Measurements from ENCODE around the gene TP53I11.

The TP53I11 gene

GRCh38 chr11:44917741-44918140 lies 32.9 kb downstream of the TP53I11 start:
- no peak overlapping the region for H3K4me3 ChIP-seq (ENCODE audit: low read depth, low read length)

- H3K4me3 ChIP-seq (ENCODE audit: low read depth, low read length): no peak overlapping the region
Observed at GRCh38 chr11:44916801-44917385, 33.8 kb downstream of the TP53I11 start.

GRCh38 chr11:44916331-44916730 lies 34.4 kb downstream of the TP53I11 start:
- H3K4me3 ChIP-seq (ENCODE audit: low read depth, low read length): no peak overlapping the region

GRCh38 chr11:44915621-44916020 lies 35.1 kb downstream of the TP53I11 start:
- H3K4me3 ChIP-seq (ENCODE audit: low read depth, low read length): no peak overlapping the region

GRCh38 chr11:44915004-44915403 lies 35.7 kb downstream of the TP53I11 start:
- H3K4me3 ChIP-seq (ENCODE audit: low read depth, low read length): no peak overlapping the region

- H3K4me3 ChIP-seq (ENCODE audit: low read depth, low read length): no peak overlapping the region
Observed at GRCh38 chr11:44914105-44914504, 36.6 kb downstream of the TP53I11 start.

GRCh38 chr11:44913502-44913901 lies 37.2 kb downstream of the TP53I11 start:
- H3K4me3 ChIP-seq (ENCODE audit: low read depth, low read length): no peak overlapping the region

- no peak overlapping the region for H3K4me3 ChIP-seq (ENCODE audit: low read depth, low read length)
Observed at GRCh38 chr11:44912270-44912987, 38.3 kb downstream of the TP53I11 start.

- no peak overlapping the region for H3K4me3 ChIP-seq (ENCODE audit: low read depth, low read length)
Observed at GRCh38 chr11:44911029-44911814, 39.5 kb downstream of the TP53I11 start.

GRCh38 chr11:44910591-44910990 lies 40.1 kb downstream of the TP53I11 start:
- H3K4me3 ChIP-seq (ENCODE audit: low read depth, low read length): no peak overlapping the region

- no peak overlapping the region for H3K4me3 ChIP-seq (ENCODE audit: low read depth, low read length)
Observed at GRCh38 chr11:44909557-44909956, 41.1 kb downstream of the TP53I11 start.

GRCh38 chr11:44906649-44907048 lies 44.0 kb downstream of the TP53I11 start:
- H3K4me3 ChIP-seq (ENCODE audit: low read depth, low read length): no peak overlapping the region

GRCh38 chr11:44905131-44905866 lies 45.4 kb downstream of the TP53I11 start:
- H3K4me3 ChIP-seq (ENCODE audit: low read depth, low read length): no peak overlapping the region

GRCh38 chr11:44904261-44905020 lies 46.2 kb downstream of the TP53I11 start:
- H3K4me3 ChIP-seq (ENCODE audit: low read depth, low read length): no peak overlapping the region

- H3K4me3 ChIP-seq (ENCODE audit: low read depth, low read length): no peak overlapping the region
Observed at GRCh38 chr11:44903518-44903917, 47.2 kb downstream of the TP53I11 start.

GRCh38 chr11:44903035-44903434 lies 47.6 kb downstream of the TP53I11 start:
- H3K4me3 ChIP-seq (ENCODE audit: low read depth, low read length): no peak overlapping the region

GRCh38 chr11:44901786-44902185 lies 48.9 kb downstream of the TP53I11 start:
- no peak overlapping the region for H3K4me3 ChIP-seq (ENCODE audit: low read depth, low read length)

GRCh38 chr11:44901120-44901633 lies 49.5 kb downstream of the TP53I11 start:
- H3K4me3 ChIP-seq (ENCODE audit: low read depth, low read length): no peak overlapping the region

- H3K4me3 ChIP-seq (ENCODE audit: low read depth, low read length): no peak overlapping the region
Observed at GRCh38 chr11:44899959-44900358, 50.7 kb downstream of the TP53I11 start.
